Spleen (tissue), 11 donors: ENCODE results near the gene NBEA. TPM values are rescaled to one million over a fixed set of nuclear protein-coding genes. Genes with fewer than 3 reads are reported as not detected.

Source experiments
- DNase-seq: peaks from one replicate; pipeline ENCODE4 v3.0.0-alpha.2; 2020
- H3K27ac ChIP-seq, 8 donors: fragments of 200-600 bp; sonication (generic) in 7 of 8; 1 replicate in 4 of 8; 2 replicates in 4 of 8; pipeline versions ENCODE4 v1.5.0 to v1.8.0; 2016 to 2021; ENCODE audit warnings: inconsistent platforms in 4 of 8, mild to moderate bottlenecking in 4 of 8, moderate library complexity in 1 of 8
- H3K27me3 ChIP-seq, 7 donors: fragments of 200-600 bp; sonication (generic) in 6 of 7; replicated peaks in 1 of 7; 1 replicate in 4 of 7; 2 replicates in 3 of 7; pipeline versions ENCODE4 v1.5.0 to v1.8.0; 2016 to 2021; ENCODE audit warnings: inconsistent platforms in 3 of 7, mild to moderate bottlenecking in 1 of 7
- H3K36me3 ChIP-seq, 6 donors: fragments of 200-600 bp; sonication (generic) in 5 of 6; 1 replicate in 4 of 6; 2 replicates in 2 of 6; pipeline versions ENCODE4 v1.5.0 to v1.8.0; 2016 to 2021; ENCODE audit warnings: inconsistent platforms in 2 of 6
- H3K4me1 ChIP-seq, 6 donors: fragments of 200-600 bp; sonication (generic) in 5 of 6; 1 replicate in 3 of 6; 2 replicates in 3 of 6; pipeline versions ENCODE4 v1.5.0 to v1.8.0; 2016 to 2021; ENCODE audit warnings: inconsistent platforms in 3 of 6
- H3K4me3 ChIP-seq, 8 donors: fragments of 200-600 bp; sonication (generic) in 7 of 8; 1 replicate in 4 of 8; 2 replicates in 4 of 8; pipeline versions ENCODE4 v1.5.0 to v1.8.0; 2016 to 2021; ENCODE audit warnings: inconsistent platforms in 4 of 8, mild to moderate bottlenecking in 4 of 8, moderate library complexity in 2 of 8
- H3K9me3 ChIP-seq, 8 donors: fragments of 200-600 bp; sonication (generic) in 7 of 8; 1 replicate in 4 of 8; 2 replicates in 4 of 8; pipeline versions ENCODE4 v1.5.0 to v1.8.0; 2016 to 2021; ENCODE audit warnings: inconsistent platforms in 4 of 8
- POLR2A ChIP-seq, 3 donors: fragments of 450-650 bp; IDR thresholded peaks; one replicate each; pipeline ENCODE4 v1.5.1; 2017; ENCODE audit warnings: antibody characterized with exemption in 3 of 3, mild to moderate bottlenecking in 1 of 3
- POLR2AphosphoS5 ChIP-seq, 3 donors: sonication (generic); formaldehyde crosslinking; IDR thresholded peaks; one replicate each; pipeline ENCODE4 v1.5.1; 2017; ENCODE audit warnings: antibody characterized with exemption in 3 of 3
- WGBS, 5 donors: extraction: QIAGEN DNeasy Blood & Tissue Kit in 3 of 5; methylation state at CpG; one replicate each; pipeline versions ENCODE4 v1.1.5 to v1.1.7; 2013 to 2018; 5-methylcytosine and 5-hydroxymethylcytosine counted together
- intact Hi-C: fragments of 100-400 bp; cut with DNase I; formaldehyde crosslinking; loops from one replicate; pipeline ENCODE4 v1.15.0; 2023; ENCODE audit warnings: low total_unique reads
- polyA plus RNA-seq, 3 donors: library from polyadenylated mRNA; stranded (reverse); fragments of 200-250 nt; gene quantifications; one replicate each; pipeline ENCODE4 v1.2.1, GENCODE V29; 2013
- total RNA-seq, 7 donors: library from RNA; depleted of rRNA in 3 of 7; stranded (reverse); fragments of >200 nt in 3 of 7; fragmentation: NEBNext Ultra II Directional in 4 of 7; extraction: Animal tissue kit (Norgen Biotek cat#: 25700) in 4 of 7; gene quantifications; one replicate each; pipeline versions ENCODE4 v1.1.0 to v1.2.1, GENCODE V29; 2016 to 2021
- TF ChIP-seq, protein P1 (sequence below), 11 experiments: fragments of 200-600 bp in 7 of 11; fragments of 450-650 bp in 4 of 11; sonication (generic) in 4 of 11; IDR thresholded peaks in 8 of 11; conservative IDR thresholded peaks in 3 of 11; 1 replicate in 7 of 11; 2 replicates in 4 of 11; pipeline versions ENCODE4 v1.4.0 to v1.8.0; 2016 to 2021; ENCODE audit warnings: antibody characterized with exemption in 11 of 11, inconsistent platforms in 4 of 11, mild to moderate bottlenecking in 1 of 11
- donor health status: healthy with polysubstance abuse.
- donor health status: DM: no; HTN: no; CAD: no; lungs with moderate emphysema.
- donor health status: DM: no; HTN: no; CAD: no.
- donor health status: Bipolar disorder and iron deficiency.
- donor health status: healthy.
- donor health status: DM: no; HTN: no; CAD: no.
- donor health status: DM: yes; HTN: yes; CAD: no.

Gene NBEA
- total and polyA plus RNA-seq, 10 donors, result 1.8 to 27.7 (median 12.9) TPM

DNA sequence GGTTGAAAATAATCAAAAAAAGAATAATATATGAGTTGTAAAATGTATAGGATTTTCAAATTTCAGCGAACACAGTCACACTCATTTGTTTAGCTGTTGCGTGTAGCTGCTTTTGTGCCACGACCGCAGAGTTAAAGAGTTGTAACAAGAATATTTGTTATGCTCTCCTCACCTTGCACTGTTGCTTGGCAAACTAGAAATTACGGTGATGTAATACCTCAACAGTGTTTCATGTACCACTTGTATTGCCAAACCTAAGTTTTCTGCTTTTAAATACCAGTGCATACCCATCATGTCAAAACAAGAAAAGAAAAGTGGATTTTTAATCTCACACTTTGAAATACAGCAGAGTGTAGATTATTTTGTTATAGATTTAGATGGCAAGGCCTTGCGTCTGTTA lies 201.1 kb downstream of the NBEA start:
- Histone ChIP-seq H3K4me3 (no peak overlapping the region), H3K4me1 (peaks cover 0 to 18% (median 0%) of the 10 kb centered on the region in 6 donors), H3K27me3 (no peaks in the 10 kb centered on the region), H3K27ac (no peak overlapping the region), H3K9me3 (no peaks in the 10 kb centered on the region), H3K36me3 (no peaks in the 10 kb centered on the region)
- TF ChIP-seq POLR2AphosphoS5 (IDR thresholded peaks at IDR 0.05) (no peak), POLR2A (IDR thresholded peaks at IDR 0.05) (no peak)
- TF ChIP-seq, protein P1, sequence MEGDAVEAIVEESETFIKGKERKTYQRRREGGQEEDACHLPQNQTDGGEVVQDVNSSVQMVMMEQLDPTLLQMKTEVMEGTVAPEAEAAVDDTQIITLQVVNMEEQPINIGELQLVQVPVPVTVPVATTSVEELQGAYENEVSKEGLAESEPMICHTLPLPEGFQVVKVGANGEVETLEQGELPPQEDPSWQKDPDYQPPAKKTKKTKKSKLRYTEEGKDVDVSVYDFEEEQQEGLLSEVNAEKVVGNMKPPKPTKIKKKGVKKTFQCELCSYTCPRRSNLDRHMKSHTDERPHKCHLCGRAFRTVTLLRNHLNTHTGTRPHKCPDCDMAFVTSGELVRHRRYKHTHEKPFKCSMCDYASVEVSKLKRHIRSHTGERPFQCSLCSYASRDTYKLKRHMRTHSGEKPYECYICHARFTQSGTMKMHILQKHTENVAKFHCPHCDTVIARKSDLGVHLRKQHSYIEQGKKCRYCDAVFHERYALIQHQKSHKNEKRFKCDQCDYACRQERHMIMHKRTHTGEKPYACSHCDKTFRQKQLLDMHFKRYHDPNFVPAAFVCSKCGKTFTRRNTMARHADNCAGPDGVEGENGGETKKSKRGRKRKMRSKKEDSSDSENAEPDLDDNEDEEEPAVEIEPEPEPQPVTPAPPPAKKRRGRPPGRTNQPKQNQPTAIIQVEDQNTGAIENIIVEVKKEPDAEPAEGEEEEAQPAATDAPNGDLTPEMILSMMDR (IDR thresholded peaks at IDR 0.05 in 8 of 11, conservative IDR thresholded peaks at IDR 0.05 in 3 of 11), result no peak
- WGBS, 5 donors, result 94 to 98% (median 95%) methylated on average over 6 of the region's 6 CpGs
- no peak for DNase-seq
- intact Hi-C loops, result loop anchor here (10.0 kb wide), 1 partner anchor 198 kb away; the partner anchor contains the start of gene NBEA

DNA sequence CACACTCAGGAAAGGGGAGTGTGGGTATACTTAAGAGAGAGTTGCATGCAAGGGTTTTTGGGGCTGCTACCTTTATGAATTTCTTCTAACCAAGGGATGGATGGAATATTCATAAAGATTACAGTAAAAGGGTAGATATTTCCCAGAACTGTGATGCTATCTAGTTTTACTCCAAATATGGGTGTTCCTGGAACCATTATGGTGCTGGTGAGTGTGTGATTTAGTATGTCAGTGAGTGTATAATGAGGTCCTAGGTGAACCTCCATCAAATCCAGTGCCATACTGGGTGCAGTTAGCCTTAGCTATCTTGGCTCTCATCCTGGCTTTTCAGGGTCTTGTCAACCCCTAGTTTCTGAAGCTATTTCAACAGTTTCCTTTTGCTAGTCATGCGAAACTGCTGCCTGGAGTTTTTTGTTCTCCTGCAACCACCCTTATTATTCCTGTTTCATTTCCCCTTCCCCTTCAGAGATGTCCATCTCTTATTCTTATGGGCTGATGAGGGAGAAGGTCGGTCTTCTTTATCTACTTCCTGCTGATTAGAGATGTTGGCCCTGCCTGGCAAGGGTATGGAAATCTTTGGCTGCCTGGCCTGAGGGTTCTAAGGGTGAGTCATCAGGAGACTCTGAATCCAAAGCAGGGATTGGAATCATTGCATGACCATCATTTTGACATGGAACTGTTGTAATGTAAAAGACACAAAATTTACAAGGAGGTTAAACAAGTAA lies 202.3 kb downstream of the NBEA start:
- no peak overlapping the region for H3K4me3 ChIP-seq
- peak overlapping the region in 1 of 8 donors; percentile 35 for H3K27ac ChIP-seq
- no peak for DNase-seq
- H3K36me3 ChIP-seq, result no peaks in the 10 kb centered on the region
- H3K27me3 ChIP-seq, result no peaks in the 10 kb centered on the region
- peaks cover 0 to 18% (median 0%) of the 10 kb centered on the region in 6 donors for H3K4me1 ChIP-seq
- no peaks in the 10 kb centered on the region for H3K9me3 ChIP-seq
- intact Hi-C loops, result loop anchor here (10.0 kb wide), 1 partner anchor 200 kb away; the partner anchor contains the start of gene NBEA
- TF ChIP-seq POLR2AphosphoS5 (IDR thresholded peaks at IDR 0.05), result no peak
- TF ChIP-seq POLR2A (IDR thresholded peaks at IDR 0.05), result no peak
- TF ChIP-seq, protein P1 (IDR thresholded peaks at IDR 0.05 in 8 of 11, conservative IDR thresholded peaks at IDR 0.05 in 3 of 11), result no peak
- WGBS, 5 donors, result 39 to 65% (median 49%) methylated on average over 2 of the region's 2 CpGs

- WGBS, 5 donors, result 81 to 97% (median 86%) methylated on average over 1 of the region's 1 CpG
- no peak for DNase-seq
- intact Hi-C loops, result loop anchor here (10.0 kb wide), 1 partner anchor 202 kb away; the partner anchor contains the start of gene NBEA
- Histone ChIP-seq H3K27me3 (no peaks in the 10 kb centered on the region), H3K36me3 (no peaks in the 10 kb centered on the region), H3K27ac (no peak overlapping the region), H3K9me3 (no peaks in the 10 kb centered on the region), H3K4me1 (peaks cover 0 to 9% (median 0%) of the 10 kb centered on the region in 6 donors), H3K4me3 (no peak overlapping the region)
- TF ChIP-seq, protein P1 (IDR thresholded peaks at IDR 0.05 in 8 of 11, conservative IDR thresholded peaks at IDR 0.05 in 3 of 11), result no peak
- no peak for TF ChIP-seq POLR2AphosphoS5 (IDR thresholded peaks at IDR 0.05)
- no peak for TF ChIP-seq POLR2A (IDR thresholded peaks at IDR 0.05)
These were observed 204.6 kb downstream of the NBEA start for GRCh38 chr13:35146686-35147085.

- WGBS, 5 donors, result 40 to 58% (median 47%) methylated on average over 3 of the region's 3 CpGs
These were observed 215.2 kb downstream of the NBEA start for GRCh38 chr13:35157143-35157755.

More at GRCh38 chr13:35157143-35157755, 215.2 kb downstream of the NBEA start:
- Histone ChIP-seq H3K36me3 (no peaks in the 10 kb centered on the region), H3K9me3 (no peaks in the 10 kb centered on the region), H3K4me3 (no peak overlapping the region), H3K4me1 (peaks cover 0 to 6% (median 1%) of the 10 kb centered on the region in 6 donors), H3K27ac (no peak overlapping the region), H3K27me3 (no peaks in the 10 kb centered on the region)
- intact Hi-C loops, result loop anchor here (10.0 kb wide), 1 partner anchor 1222 kb away; no protein-coding TSS in a partner anchor
- DNase-seq, result no peak
- no peak for TF ChIP-seq POLR2AphosphoS5 (IDR thresholded peaks at IDR 0.05)
- TF ChIP-seq, protein P1 (IDR thresholded peaks at IDR 0.05 in 8 of 11, conservative IDR thresholded peaks at IDR 0.05 in 3 of 11), result peak in 9 of 11 experiments; percentile 8 to 67 (median 56)
